IMR-90 (cell line): ENCODE measurements around the gene MESP2.

Experiments
- BHLHE40 ChIP-seq: fragments of 150-350 bp; IDR thresholded peaks from 2 replicates; pipeline ENCODE4 v1.6.1; 2016; ENCODE audit warnings: mild to moderate bottlenecking, low read depth, low read length
- CTCF ChIP-seq: conservative IDR thresholded peaks from 2 replicates; pipeline ENCODE4 v1.5.1; 2012; ENCODE audit warnings: mild to moderate bottlenecking, low read depth, low read length, improper control_type of control experiment
- ELK1 ChIP-seq: fragments of 150-350 bp; IDR thresholded peaks from 2 replicates; pipeline ENCODE4 v1.6.1; 2016; ENCODE audit warnings: low read depth, mild to moderate bottlenecking, low read length, moderate library complexity, borderline replicate concordance
- FOS ChIP-seq: fragments of 150-350 bp; IDR thresholded peaks from 2 replicates; pipeline ENCODE4 v1.6.1; 2016; ENCODE audit warnings: low read depth, low read length
- MAFK ChIP-seq: IDR thresholded peaks from 2 replicates; pipeline ENCODE4 v1.6.1; 2012; ENCODE audit warnings: low read depth, low read length, improper control_type of control experiment
- MXI1 ChIP-seq: IDR thresholded peaks from 2 replicates; pipeline ENCODE4 v1.6.1; 2012; ENCODE audit warnings: low read depth, mild to moderate bottlenecking, low read length, moderate library complexity, borderline replicate concordance
- POLR2A ChIP-seq: IDR thresholded peaks from 2 replicates; pipeline ENCODE4 v1.6.1; 2012; ENCODE audit warnings: mild to moderate bottlenecking, low read depth, low read length
- RCOR1 ChIP-seq: IDR thresholded peaks from 2 replicates; pipeline ENCODE4 v1.6.1; 2012; ENCODE audit warnings: mild to moderate bottlenecking, low read length, improper control_type of control experiment; ENCODE audit not compliant: insufficient replicate concordance
- SMC3 ChIP-seq: fragments of 150-350 bp; IDR thresholded peaks from 2 replicates; pipeline ENCODE4 v1.6.1; 2016; ENCODE audit warnings: low read depth, mild to moderate bottlenecking, antibody characterized with exemption, low read length, moderate library complexity
- TF ChIP-seq, protein P1 (sequence below): fragments of 150-350 bp; IDR thresholded peaks from 2 replicates; pipeline ENCODE4 v1.6.1; 2017; ENCODE audit warnings: mild to moderate bottlenecking, antibody characterized with exemption, low read length, low read depth

GRCh38 chr15:89728254-89728653 is 47.9 kb upstream of the MESP2 start:
- no peak for TF ChIP-seq CTCF
- TF ChIP-seq BHLHE40 = no peak
- TF ChIP-seq, protein P1, sequence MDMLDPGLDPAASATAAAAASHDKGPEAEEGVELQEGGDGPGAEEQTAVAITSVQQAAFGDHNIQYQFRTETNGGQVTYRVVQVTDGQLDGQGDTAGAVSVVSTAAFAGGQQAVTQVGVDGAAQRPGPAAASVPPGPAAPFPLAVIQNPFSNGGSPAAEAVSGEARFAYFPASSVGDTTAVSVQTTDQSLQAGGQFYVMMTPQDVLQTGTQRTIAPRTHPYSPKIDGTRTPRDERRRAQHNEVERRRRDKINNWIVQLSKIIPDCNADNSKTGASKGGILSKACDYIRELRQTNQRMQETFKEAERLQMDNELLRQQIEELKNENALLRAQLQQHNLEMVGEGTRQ = no peak
- no peak for TF ChIP-seq SMC3
- no peak for TF ChIP-seq POLR2A
- no peak for TF ChIP-seq RCOR1
- no peak for TF ChIP-seq MXI1
- TF ChIP-seq FOS = no peak
- no peak for TF ChIP-seq ELK1
- no peak for TF ChIP-seq MAFK
